ENCODE results near the gene CARMIL3.

DNA sequence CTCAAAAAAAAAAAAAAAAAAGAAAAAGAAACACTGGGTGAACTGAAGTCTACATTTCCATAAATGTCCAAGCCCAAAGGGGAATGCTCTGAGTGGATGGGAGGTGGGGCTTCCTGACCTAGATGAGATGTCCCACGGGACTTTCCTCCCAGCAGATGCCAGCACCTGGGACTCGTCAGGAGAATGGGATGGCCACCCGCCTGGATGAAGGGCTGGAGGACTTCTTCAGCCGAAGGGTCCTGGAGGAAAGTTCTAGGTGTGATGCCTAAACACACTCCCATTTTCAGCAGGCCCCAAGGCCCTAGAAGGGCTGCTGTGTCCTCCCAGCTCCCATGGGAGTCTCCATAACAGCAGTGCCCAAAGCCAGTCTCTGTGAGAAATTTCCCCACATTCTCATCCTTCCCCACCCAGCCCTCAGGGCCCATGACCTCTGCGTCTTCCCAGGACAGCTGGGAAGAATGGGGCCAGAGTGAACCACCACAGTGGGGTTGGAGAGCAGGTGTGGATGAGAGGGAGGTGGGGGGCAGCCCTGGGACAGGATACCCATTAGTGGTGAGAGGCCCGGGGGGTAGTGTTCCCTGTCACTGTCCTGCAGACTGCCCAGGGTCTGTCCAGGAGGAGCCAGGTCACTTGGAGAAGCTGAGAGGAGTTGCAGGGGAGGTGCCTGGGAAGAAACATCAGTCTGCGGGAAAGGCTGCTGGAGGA is 12.4 kb downstream of the CARMIL3 start:
- TF ChIP-seq POLR2A (IDR thresholded peaks at IDR 0.05; ENCODE audit: low read length) (no peak), GATA1 (IDR thresholded peaks at IDR 0.05; ENCODE audit: low read depth, low read length) (no peak)
